Endothelial cell of umbilical vein (primary cell): Measurements from ENCODE around the gene MINDY2. TPM values are rescaled to one million over a fixed set of nuclear protein-coding genes. Genes with fewer than 3 reads are reported as not detected.

Experiments
- BruUV-seq: library from RNA; stranded (reverse); fragments of 400-500 nt; replicated peaks from 2 replicates; lab custom pipeline; 2021; lab: Mats Ljungman, UMichigan
- CTCF ChIA-PET: fragments of 300-600, 350-600 bp; sonication (Branson Sonifier 250); formaldehyde crosslinking; loops from one replicate; lab custom pipeline; 2021; ENCODE audit warnings: antibody characterized with exemption, inconsistent platforms; lab: Charles Lee
- POLR2A ChIA-PET: fragments of 300-600, 350-600 bp; sonication (Branson Sonifier 250); formaldehyde crosslinking; loops from one replicate; lab custom pipeline; 2021; ENCODE audit warnings: antibody characterized with exemption, inconsistent platforms; lab: Charles Lee
- DNase-seq: peaks from one replicate; pipeline ENCODE4 v3.0.0-alpha.2; 2011; ENCODE audit warnings: low read depth, low spot score
- FAIRE-seq: peaks from 2 replicates; lab custom pipeline; 2011; peaks lifted over from hg19 to GRCh38; lab: Jason Lieb, UNC
- H2AFZ ChIP-seq: 2 replicates; pipeline ENCODE4 v1.6.0; 2012; ENCODE audit warnings: low read depth, low read length, control low read depth, inconsistent platforms
- H3K27ac ChIP-seq: 2 replicates; pipeline ENCODE4 v1.5.1; 2011; ENCODE audit warnings: low read depth, mild to moderate bottlenecking, control low read depth, low read length, moderate library complexity; ENCODE audit not compliant: insufficient read depth
- H3K27me3 ChIP-seq, 2 experiments: 2 replicates each; pipeline versions ENCODE4 v1.6.0 to v1.6.1; 2011; ENCODE audit warnings: low read length in 2 of 2, mixed read lengths in 1 of 2; ENCODE audit not compliant: control insufficient read depth in 2 of 2, insufficient read depth in 2 of 2
- H3K36me3 ChIP-seq, 2 experiments: 2 replicates in 1 of 2; 3 replicates in 1 of 2; pipeline ENCODE4 v1.5.1; 2011; ENCODE audit warnings: low read length in 2 of 2, mild to moderate bottlenecking in 1 of 2, moderate library complexity in 1 of 2; ENCODE audit not compliant: control insufficient read depth in 2 of 2, insufficient read depth in 2 of 2; ENCODE audit errors: extremely low read depth in 1 of 2
- H3K4me1 ChIP-seq: 3 replicates; pipeline ENCODE4 v1.5.1; 2011; ENCODE audit warnings: mild to moderate bottlenecking, low read length; ENCODE audit not compliant: control insufficient read depth, insufficient read depth; ENCODE audit errors: extremely low read depth
- H3K4me2 ChIP-seq: 2 replicates; pipeline ENCODE4 v1.6.1; 2011; ENCODE audit warnings: low read length, control low read depth, mixed read lengths; ENCODE audit not compliant: insufficient read depth
- H3K4me3 ChIP-seq, 3 experiments: fragments of 200-600 bp in 1 of 3; sonication (generic), shearing (Covaris generic) in 1 of 3; replicated peaks in 1 of 3; 2 replicates each; pipeline ENCODE4 v1.5.1; 2011 to 2016; ENCODE audit warnings: control low read depth in 3 of 3, low read length in 3 of 3, mild to moderate bottlenecking in 2 of 3, inconsistent platforms in 1 of 3, low read depth in 1 of 3, moderate library complexity in 1 of 3; ENCODE audit not compliant: insufficient read depth in 1 of 3
- H3K79me2 ChIP-seq: 2 replicates; pipeline ENCODE4 v1.6.0; 2012; ENCODE audit warnings: low read length, inconsistent platforms; ENCODE audit not compliant: control insufficient read depth, insufficient read depth
- H3K9ac ChIP-seq: replicated peaks from 2 replicates; pipeline ENCODE3; 2011; ENCODE audit warnings: low read length, control low read depth; ENCODE audit not compliant: insufficient read depth; ENCODE audit errors: extremely low read depth
- H3K9me1 ChIP-seq: replicated peaks from 3 replicates; pipeline ENCODE4 v1.6.0; 2011; ENCODE audit warnings: mild to moderate bottlenecking, low read length; ENCODE audit not compliant: control insufficient read depth, insufficient read depth; ENCODE audit errors: extremely low read depth
- H3K9me3 ChIP-seq: replicated peaks from 2 replicates; pipeline ENCODE4 v1.5.1; 2012; ENCODE audit warnings: low read length, inconsistent platforms; ENCODE audit not compliant: control insufficient read depth, insufficient read depth
- H4K20me1 ChIP-seq: replicated peaks from 2 replicates; pipeline ENCODE3; 2011; ENCODE audit warnings: mild to moderate bottlenecking, low read length; ENCODE audit not compliant: control insufficient read depth, insufficient read depth; ENCODE audit errors: extremely low read depth
- CTCF ChIP-seq, 2 donors: IDR thresholded peaks; 1 replicate in 1 of 2; 2 replicates in 1 of 2; pipeline ENCODE4 v1.5.1; 2011; ENCODE audit warnings: low read length in 2 of 2, mild to moderate bottlenecking in 2 of 2, moderate library complexity in 2 of 2, control low read depth in 1 of 2, inconsistent platforms in 1 of 2, low read depth in 1 of 2; ENCODE audit not compliant: insufficient read depth in 1 of 2; ENCODE audit errors: extremely low read depth in 1 of 2
- EZH2 ChIP-seq: IDR thresholded peaks from 2 replicates; pipeline ENCODE4 v1.6.1; 2012; ENCODE audit warnings: borderline replicate concordance, low read depth, mild to moderate bottlenecking, moderate library complexity, low read length, inconsistent platforms; ENCODE audit not compliant: severe bottlenecking
- FOS ChIP-seq: IDR thresholded peaks from 2 replicates; pipeline ENCODE4 v1.6.1; 2011; ENCODE audit warnings: mild to moderate bottlenecking, low read length, moderate library complexity, borderline replicate concordance; ENCODE audit not compliant: insufficient read depth
- GATA2 ChIP-seq: IDR thresholded peaks from 2 replicates; pipeline ENCODE4 v1.7.0; 2011; ENCODE audit warnings: low read depth, mild to moderate bottlenecking, moderate library complexity, mixed read lengths, low read length; ENCODE audit not compliant: insufficient read length, insufficient read depth
- JUN ChIP-seq: IDR thresholded peaks from 2 replicates; pipeline ENCODE4 v1.6.1; 2011; ENCODE audit warnings: borderline replicate concordance, low read depth; ENCODE audit not compliant: insufficient read length, insufficient read depth
- MAX ChIP-seq: IDR thresholded peaks from 2 replicates; pipeline ENCODE4 v1.6.1; 2011; ENCODE audit not compliant: insufficient read depth, insufficient read length
- MYC ChIP-seq: IDR thresholded peaks from one replicate; pipeline ENCODE4 v1.6.1; 2011; ENCODE audit warnings: mild to moderate bottlenecking, low read depth, low read length
- POLR2A ChIP-seq: IDR thresholded peaks from 2 replicates; pipeline ENCODE4 v1.6.1; 2012; ENCODE audit warnings: low read depth, mild to moderate bottlenecking, control low read depth, low read length
- POLR2AphosphoS5 ChIP-seq: IDR thresholded peaks from 2 replicates; pipeline ENCODE4 v1.6.1; 2012; ENCODE audit warnings: low read depth, mild to moderate bottlenecking, control low read depth, low read length, moderate library complexity; ENCODE audit not compliant: insufficient read depth
- dilution Hi-C: fragments of 300-500 bp; cut with MboI; formaldehyde crosslinking; loops from one replicate; pipeline ENCODE4 v1.15.0; 2019; ENCODE audit warnings: low sequenced_read_pairs; ENCODE audit not compliant: extremely low pct_ligation_motif_present
- intact Hi-C: fragments of 100-400 bp; cut with micrococcal nuclease; formaldehyde crosslinking; loops from one replicate; pipeline ENCODE4 v1.10.0; 2022
- polyA plus RNA-seq, 4 experiments: library from polyadenylated mRNA; depleted of rRNA in 3 of 4; stranded (reverse) in 3 of 4; unstranded in 1 of 4; fragments of >200 nt; gene quantifications; 2 replicates each; pipeline versions ENCODE4 v1.2.1 to v1.2.3, GENCODE V29; 2011 to 2012; ENCODE audit warnings: missing spikeins in 1 of 4
- total RNA-seq: library from RNA; stranded (reverse); gene quantifications from 2 replicates; pipeline ENCODE4 v1.2.3, GENCODE V29; 2021

Gene MINDY2
- total and polyA plus RNA-seq, 2 donors (not counting 3 experiments of a cell fraction or from before 2014, with no cell fraction given): 1.6 to 13.7 TPM

- Histone ChIP-seq H3K4me1 (peaks cover 42% of the 10 kb centered on the region), H3K4me2 (no peak overlapping the region), H3K9ac (no peak overlapping the region), H3K9me1 (peaks cover 2% of the 10 kb centered on the region), H3K27me3 (no peaks in the 10 kb centered on the region), H2AFZ (no peak overlapping the region), H3K9me3 (no peaks in the 10 kb centered on the region), H3K79me2 (peaks cover 90% of the 10 kb centered on the region), H3K27ac (peak overlapping the region; percentile 40), H3K4me3 (no peak overlapping the region), H3K36me3 (no peaks in the 10 kb centered on the region), H4K20me1 (peaks cover 22% of the 10 kb centered on the region)
- TF ChIP-seq POLR2AphosphoS5 (no peak), POLR2A (no peak), CTCF (IDR thresholded peaks at IDR 0.05; ENCODE audit: extremely low read depth in 1 of 2, insufficient read depth in 1 of 2, low read depth in 1 of 2, low read length in 2 of 2) (no peak), GATA2 (no peak), JUN (no peak), EZH2 (no peak), FOS (no peak), MYC (no peak), MAX (no peak)
- dilution Hi-C loops (no loop called here), intact Hi-C loops (no loop called here)
- no peak for DNase-seq
- BruUV-seq: no TSS peak
- CTCF ChIA-PET: interaction anchor here (0.9 to 1.5 kb wide), 3 partner anchors 18 to 28 kb away, joined by 3 to 7 read pairs (median 4); partner anchors contain the start of gene MINDY2
- FAIRE-seq: no peak
- POLR2A ChIA-PET: interaction anchor here (2.1 kb wide), 1 partner anchor 28 kb away, joined by 5 read pairs; the partner anchor contains the start of gene MINDY2
These were observed 28.1 kb upstream of the MINDY2 start for GRCh38 chr15:58742819-58743502.
